K562 treated with DMSO at 1 percent for 12 hours (cell line): ENCODE results near the gene SYNPO2. TPM values are rescaled to one million over a fixed set of nuclear protein-coding genes. Genes with fewer than 3 reads are reported as not detected.

Experiments used
- total RNA-seq: library from RNA; unstranded; fragments of 300-600 nt; gene quantifications from 2 replicates; pipeline ENCODE4 v1.2.3, GENCODE V29; 2022; ENCODE audit not compliant: insufficient read depth

The SYNPO2 gene
- 0.05 and 0.13 TPM in 2 replicates for total RNA-seq

DNA sequence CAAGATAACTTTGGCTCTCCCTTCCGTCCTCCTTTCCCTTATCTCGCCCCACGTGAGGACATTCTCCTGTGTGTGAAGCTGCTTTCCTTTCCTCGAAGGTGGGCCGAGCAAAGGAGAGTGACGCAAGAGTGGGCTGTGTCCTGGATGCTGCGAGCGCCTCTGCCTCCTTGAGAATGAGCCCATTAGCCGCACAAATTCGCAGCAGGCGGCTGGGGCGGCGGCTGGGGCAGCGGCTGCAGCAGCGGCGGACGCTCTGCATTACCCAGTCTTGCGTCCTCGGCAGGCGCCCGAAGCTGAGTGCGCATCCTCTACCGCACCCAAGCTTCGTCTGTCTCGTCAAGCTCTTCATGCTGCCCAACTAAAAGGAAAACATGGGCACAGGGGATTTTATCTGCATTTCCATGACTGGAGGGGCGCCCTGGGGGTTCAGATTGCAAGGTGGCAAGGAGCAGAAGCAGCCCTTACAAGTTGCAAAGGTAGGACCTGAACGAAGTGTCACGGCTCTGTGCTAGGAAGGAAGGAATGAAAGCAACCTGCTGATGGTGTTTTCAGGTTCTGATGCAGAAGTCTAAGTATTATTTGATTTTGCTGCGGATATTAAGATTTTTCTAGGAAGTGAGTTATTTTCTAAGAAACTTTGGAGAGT, at the start of gene SYNPO2:
Gene SYNPO2, plus strand, starts transcription at position 189 of the 646 bp plus-strand sequence. Its CDS starts 183 bp downstream, at position 372.

Other genes with a start within 250 kb of the SYNPO2 start
- gene METTL14, start 203.5 kb upstream of the SYNPO2 start, total RNA-seq: 3.1 and 7.4 TPM in 2 replicates
- 15.7 and 45.7 TPM in 2 replicates for gene SEC24D, start 52.7 kb upstream of the SYNPO2 start, total RNA-seq
- gene MYOZ2, start 247.0 kb downstream of the SYNPO2 start, total RNA-seq: not detected in 2 replicates